Suprapubic skin (tissue), 4 donors: ENCODE measurements around the gene PEX7. TPM values are rescaled to one million over a fixed set of nuclear protein-coding genes. Genes with fewer than 3 reads are reported as not detected.
A peak's percentile ranks its signal among the peaks of the same experiment; 100 is the strongest.

ENCODE experiments used
- DNase-seq, 2 donors: peaks; one replicate each; pipeline ENCODE4 v3.0.0-alpha.2; 2019; ENCODE audit warnings: low spot score in 2 of 2
- H3K27ac ChIP-seq: fragments of 200-600 bp; sonication (generic); one replicate; pipeline ENCODE4 v1.5.1; 2019
- H3K27me3 ChIP-seq: fragments of 200-600 bp; sonication (generic); one replicate; pipeline ENCODE4 v1.5.1; 2019
- H3K36me3 ChIP-seq: fragments of 200-600 bp; sonication (generic); one replicate; pipeline ENCODE4 v1.5.1; 2019
- H3K4me1 ChIP-seq: fragments of 200-600 bp; sonication (generic); one replicate; pipeline ENCODE4 v1.5.1; 2019
- H3K4me3 ChIP-seq: fragments of 200-600 bp; sonication (generic); one replicate; pipeline ENCODE4 v1.5.1; 2019; ENCODE audit warnings: mild to moderate bottlenecking
- H3K9me3 ChIP-seq: fragments of 200-600 bp; sonication (generic); one replicate; pipeline ENCODE4 v1.5.1; 2019
- EP300 ChIP-seq: sonication (generic); formaldehyde crosslinking; IDR thresholded peaks from one replicate; pipeline ENCODE4 v1.6.1; 2017; ENCODE audit warnings: antibody characterized with exemption
- POLR2A ChIP-seq, 2 donors: fragments of 450-650 bp; IDR thresholded peaks; one replicate each; pipeline ENCODE4 v1.6.1; 2017; ENCODE audit warnings: antibody characterized with exemption in 2 of 2, mild to moderate bottlenecking in 2 of 2, moderate library complexity in 2 of 2
- POLR2AphosphoS5 ChIP-seq, 3 donors: sonication (generic); formaldehyde crosslinking; IDR thresholded peaks; one replicate each; pipeline ENCODE4 v1.6.1; 2017; ENCODE audit warnings: antibody characterized with exemption in 3 of 3
- WGBS: methylation state at CpG from one replicate; pipeline ENCODE4 v1.1.5; 2018; 5-methylcytosine and 5-hydroxymethylcytosine counted together
- total RNA-seq, 4 donors: library from RNA; depleted of rRNA; stranded (reverse); fragments of >200 nt; gene quantifications; one replicate each; pipeline ENCODE4 v1.1.0, GENCODE V29; 2016
- TF ChIP-seq, protein P1 (sequence below), 2 donors: fragments of 200-600 bp in 1 of 2; fragments of 450-650 bp in 1 of 2; sonication (generic) in 1 of 2; IDR thresholded peaks; one replicate each; pipeline ENCODE4 v1.5.1; 2016 to 2019; ENCODE audit warnings: antibody characterized with exemption in 2 of 2, mild to moderate bottlenecking in 1 of 2, moderate library complexity in 1 of 2

PEX7 gene
- total RNA-seq, 4 donors from 2014 or later = 4.3 to 21.2 (median 12.4) TPM

DNA sequence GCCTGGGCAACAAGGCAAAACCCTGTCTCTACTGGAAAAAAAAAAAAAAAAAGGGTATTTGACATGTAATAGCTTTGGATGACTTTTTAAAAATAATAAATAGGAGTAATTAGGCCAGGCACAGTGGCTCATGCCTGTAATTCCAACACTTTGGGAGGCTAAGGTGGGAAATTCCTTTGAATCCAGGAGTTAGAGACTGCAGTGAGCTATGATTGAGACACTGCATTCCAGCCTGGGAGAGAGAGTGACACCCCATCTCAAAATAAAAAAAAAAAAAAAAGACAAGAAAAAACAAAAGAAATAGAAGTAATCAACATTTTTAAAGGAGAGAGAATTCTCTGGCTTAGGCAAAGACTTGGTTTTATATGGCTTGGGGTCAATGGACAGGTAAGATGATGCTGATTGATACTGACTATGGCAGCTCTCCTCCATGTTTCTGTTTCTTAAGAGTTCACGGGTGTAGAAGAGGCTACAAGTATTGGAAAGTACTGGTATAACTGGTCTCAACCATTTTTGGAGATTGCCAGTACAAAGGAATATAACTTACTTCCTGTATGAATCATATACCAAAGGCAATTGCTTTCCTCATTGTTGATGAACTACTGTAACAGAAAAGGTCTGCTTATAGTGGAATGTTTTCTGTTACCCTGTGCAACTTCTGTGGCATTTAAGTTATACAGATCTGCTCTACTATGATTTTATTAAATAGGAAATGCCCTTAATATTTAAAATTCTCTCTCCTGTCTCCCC, 40.2 kb upstream of the PEX7 start:
- Histone ChIP-seq H3K27me3 (no peaks in the 10 kb centered on the region), H3K9me3 (no peaks in the 10 kb centered on the region), H3K27ac (peak overlapping the region; percentile 31), H3K4me3 (no peak overlapping the region), H3K4me1 (peaks cover 40% of the 10 kb centered on the region), H3K36me3 (no peaks in the 10 kb centered on the region)
- no peak for DNase-seq
- 43% methylated on average over 1 of the region's 1 CpG for WGBS
- TF ChIP-seq POLR2A (IDR thresholded peaks at IDR 0.05) = no peak
- TF ChIP-seq, protein P1, sequence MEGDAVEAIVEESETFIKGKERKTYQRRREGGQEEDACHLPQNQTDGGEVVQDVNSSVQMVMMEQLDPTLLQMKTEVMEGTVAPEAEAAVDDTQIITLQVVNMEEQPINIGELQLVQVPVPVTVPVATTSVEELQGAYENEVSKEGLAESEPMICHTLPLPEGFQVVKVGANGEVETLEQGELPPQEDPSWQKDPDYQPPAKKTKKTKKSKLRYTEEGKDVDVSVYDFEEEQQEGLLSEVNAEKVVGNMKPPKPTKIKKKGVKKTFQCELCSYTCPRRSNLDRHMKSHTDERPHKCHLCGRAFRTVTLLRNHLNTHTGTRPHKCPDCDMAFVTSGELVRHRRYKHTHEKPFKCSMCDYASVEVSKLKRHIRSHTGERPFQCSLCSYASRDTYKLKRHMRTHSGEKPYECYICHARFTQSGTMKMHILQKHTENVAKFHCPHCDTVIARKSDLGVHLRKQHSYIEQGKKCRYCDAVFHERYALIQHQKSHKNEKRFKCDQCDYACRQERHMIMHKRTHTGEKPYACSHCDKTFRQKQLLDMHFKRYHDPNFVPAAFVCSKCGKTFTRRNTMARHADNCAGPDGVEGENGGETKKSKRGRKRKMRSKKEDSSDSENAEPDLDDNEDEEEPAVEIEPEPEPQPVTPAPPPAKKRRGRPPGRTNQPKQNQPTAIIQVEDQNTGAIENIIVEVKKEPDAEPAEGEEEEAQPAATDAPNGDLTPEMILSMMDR (IDR thresholded peaks at IDR 0.05) = no peak
- TF ChIP-seq POLR2AphosphoS5 (IDR thresholded peaks at IDR 0.05) = no peak
- TF ChIP-seq EP300 = no peak

DNA sequence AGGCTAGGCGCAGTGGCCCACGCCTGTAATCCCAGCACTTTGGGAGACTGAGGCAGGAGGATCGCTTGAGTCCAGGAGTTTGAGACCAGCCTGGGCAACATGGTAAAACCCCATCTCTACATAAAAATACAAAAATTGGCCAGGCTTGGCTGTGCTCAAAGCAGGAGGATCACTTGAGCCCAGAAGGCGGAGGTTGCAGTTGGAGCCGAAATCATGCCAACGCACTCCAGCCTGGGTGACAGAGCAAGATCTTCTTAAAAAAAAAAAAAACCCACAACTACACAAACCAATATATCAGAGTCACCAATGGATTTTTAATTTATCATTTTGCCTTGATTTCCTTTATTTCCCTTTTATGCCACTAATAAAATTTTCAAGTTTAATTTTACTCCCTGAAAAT, 39.4 kb upstream of the PEX7 start:
- 75% methylated on average over 6 of the region's 6 CpGs for WGBS
- peaks cover 44% of the 10 kb centered on the region for H3K4me1 ChIP-seq
- no peak for DNase-seq
- no peaks in the 10 kb centered on the region for H3K27me3 ChIP-seq
- TF ChIP-seq POLR2A (IDR thresholded peaks at IDR 0.05) (no peak), POLR2AphosphoS5 (IDR thresholded peaks at IDR 0.05) (no peak), EP300 (no peak)
- TF ChIP-seq, protein P1 (IDR thresholded peaks at IDR 0.05) = no peak
- peak overlapping the region; percentile 31 for H3K27ac ChIP-seq
- no peaks in the 10 kb centered on the region for H3K9me3 ChIP-seq
- no peaks in the 10 kb centered on the region for H3K36me3 ChIP-seq
- H3K4me3 ChIP-seq = no peak overlapping the region

DNA sequence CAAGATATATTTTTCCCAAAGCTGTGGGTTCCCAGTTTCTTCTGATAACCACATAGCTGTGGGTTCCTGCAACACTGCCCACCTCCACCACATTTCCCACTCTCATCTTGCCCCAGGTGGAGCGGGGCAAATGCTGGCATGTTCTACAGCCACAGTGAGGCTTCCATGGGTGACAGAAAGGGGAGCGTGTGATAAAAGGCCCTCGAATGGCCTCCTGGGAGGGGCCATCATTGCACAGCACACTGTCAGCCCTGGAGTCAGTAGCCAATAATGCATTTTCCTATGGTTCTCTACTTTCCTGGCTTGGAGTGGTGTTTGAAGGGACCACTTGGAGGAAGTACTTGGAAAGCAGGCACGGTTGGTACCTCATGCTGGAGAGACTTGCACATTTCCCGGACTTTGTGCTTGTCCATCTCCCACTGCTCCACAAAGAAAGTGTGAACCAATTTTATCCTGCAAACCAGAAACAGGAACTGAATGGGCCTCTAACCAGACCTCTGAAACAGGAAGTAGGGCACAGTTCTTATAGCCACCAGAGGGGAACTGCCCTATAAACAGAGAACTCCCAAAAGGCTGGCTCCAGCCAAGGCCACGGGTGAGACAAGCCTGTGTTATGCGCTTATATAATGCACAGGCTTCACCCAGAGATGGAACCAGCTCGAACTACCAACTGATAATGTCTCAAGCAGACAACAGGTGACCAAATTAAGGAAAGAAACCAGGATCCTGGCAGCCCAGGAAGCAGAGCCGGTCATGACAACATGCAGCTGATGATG, 38.7 kb upstream of the PEX7 start:
- H3K4me1 ChIP-seq = peaks cover 51% of the 10 kb centered on the region
- no peak overlapping the region for H3K4me3 ChIP-seq
- WGBS = 80% methylated on average over 7 of the region's 9 CpGs
- no peak overlapping the region for H3K27ac ChIP-seq
- no peaks in the 10 kb centered on the region for H3K36me3 ChIP-seq
- no peaks in the 10 kb centered on the region for H3K9me3 ChIP-seq
- TF ChIP-seq POLR2AphosphoS5 (IDR thresholded peaks at IDR 0.05) (no peak), EP300 (no peak), POLR2A (IDR thresholded peaks at IDR 0.05) (no peak)
- TF ChIP-seq, protein P1 (IDR thresholded peaks at IDR 0.05) = no peak
- DNase-seq = no peak
- H3K27me3 ChIP-seq = no peaks in the 10 kb centered on the region

DNA sequence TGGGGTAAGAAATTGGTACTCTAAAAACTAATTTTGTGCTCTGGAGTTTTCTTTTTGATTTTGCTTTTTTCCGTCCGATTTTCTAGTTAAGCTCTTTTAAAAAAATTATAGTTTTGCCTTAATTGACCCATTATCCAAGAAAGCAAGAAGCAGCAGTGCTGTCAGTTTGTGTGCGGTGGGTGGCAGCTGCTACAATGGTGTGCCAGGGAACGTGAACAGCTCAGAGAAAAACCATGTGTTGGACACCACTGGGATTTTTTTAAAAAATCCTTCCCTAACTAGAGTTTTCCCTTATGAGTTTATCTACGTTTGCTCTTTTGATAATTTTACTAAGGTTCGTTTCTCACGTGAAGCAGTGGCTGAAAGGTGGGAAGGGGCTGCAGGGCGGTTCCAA, 38.1 kb upstream of the PEX7 start:
- DNase-seq = no peak
- Histone ChIP-seq H3K36me3 (no peaks in the 10 kb centered on the region), H3K27ac (no peak overlapping the region), H3K4me3 (no peak overlapping the region), H3K4me1 (peaks cover 56% of the 10 kb centered on the region), H3K27me3 (no peaks in the 10 kb centered on the region), H3K9me3 (no peaks in the 10 kb centered on the region)
- WGBS = 86% methylated on average over 8 of the region's 8 CpGs
- TF ChIP-seq POLR2AphosphoS5 (IDR thresholded peaks at IDR 0.05) (no peak), EP300 (no peak), POLR2A (IDR thresholded peaks at IDR 0.05) (no peak)
- TF ChIP-seq, protein P1 (IDR thresholded peaks at IDR 0.05) = no peak
